DMS 273 (cell line): ENCODE results near the gene RPL39L.

ENCODE experiments used
- DNase-seq: peaks from one replicate; lab custom pipeline; 2025; ENCODE audit not compliant: unreplicated experiment; lab: John Stamatoyannopoulos, UW

Gene RPL39L

GRCh38 chr3:187072102-187072501 is 67.2 kb downstream of the RPL39L start:
- DNase-seq, result peak; percentile 93
